ENCODE data around the gene PNPLA7.

Gene PNPLA7

GRCh38 chr9:137496601-137497375 lies 53.4 kb downstream of the PNPLA7 start:
- Histone ChIP-seq H3K4me1 (ENCODE audit: control insufficient read depth, insufficient read depth, low read length) (no peaks in the 10 kb centered on the region), H3K36me3 (ENCODE audit: control insufficient read depth in 2 of 2, insufficient read depth in 1 of 2, low read length in 2 of 2) (no peaks in the 10 kb centered on the region), H3K4me3 (ENCODE audit: low read depth, low read length) (no peak overlapping the region), H3K27ac (ENCODE audit: extremely low read depth, low read depth, low read length) (no peak overlapping the region), H3K9me3 (ENCODE audit: control insufficient read depth, insufficient read depth, low read depth, low read length) (no peaks in the 10 kb centered on the region)
- TF ChIP-seq ZNF292 (tag by site-specific recombination; IDR thresholded peaks at IDR 0.05; ENCODE audit: borderline replicate concordance, low read depth) = no peak
- TF ChIP-seq ZBTB49 (tag by site-specific recombination; IDR thresholded peaks at IDR 0.05; ENCODE audit: low read depth) = no peak
- no peak for TF ChIP-seq ZNF214 (tag by site-specific recombination; IDR thresholded peaks at IDR 0.05; ENCODE audit: borderline replicate concordance)
- no peak for TF ChIP-seq ZEB2 (tag by site-specific recombination; IDR thresholded peaks at IDR 0.05)
- no peak for TF ChIP-seq ZNF654 (tag by site-specific recombination; IDR thresholded peaks at IDR 0.05; ENCODE audit: low read depth)
- no peak for TF ChIP-seq ELK4 (IDR thresholded peaks at IDR 0.05; ENCODE audit: borderline replicate concordance, low read depth, low read length)
- TF ChIP-seq RBAK (tag by site-specific recombination; IDR thresholded peaks at IDR 0.05) = no peak
- no peak for TF ChIP-seq PRDM10 (tag by site-specific recombination; IDR thresholded peaks at IDR 0.05)
- no peak for TF ChIP-seq ZSCAN5A (tag by site-specific recombination; IDR thresholded peaks at IDR 0.05)
- TF ChIP-seq ZBTB6 (tag by site-specific recombination; IDR thresholded peaks at IDR 0.05) = no peak
- no peak for TF ChIP-seq ZNF585B (tag by site-specific recombination; IDR thresholded peaks at IDR 0.05)
- no peak for TF ChIP-seq ZNF514 (tag by site-specific recombination; IDR thresholded peaks at IDR 0.05)
- TF ChIP-seq SETDB1 (IDR thresholded peaks at IDR 0.05; ENCODE audit: insufficient read length, low read length) = no peak
- TF ChIP-seq ZNF501 (tag by site-specific recombination; IDR thresholded peaks at IDR 0.05) = no peak
- no peak for TF ChIP-seq ZNF792 (tag by site-specific recombination; IDR thresholded peaks at IDR 0.05)
- no peak for TF ChIP-seq ZNF354C (tag by site-specific recombination; IDR thresholded peaks at IDR 0.05; ENCODE audit: borderline replicate concordance, low read depth)
- TF ChIP-seq ZBTB1 (tag by site-specific recombination; IDR thresholded peaks at IDR 0.05) = no peak
- CTCF ChIA-PET = interaction anchor here (1.1 kb wide), 1 partner anchor 13 kb away, joined by 3 read pairs; no protein-coding TSS in a partner anchor
- POLR2A ChIA-PET = no interaction called here

Data from HEK293 (cell line).